ENCODE measurements around the gene LPCAT2.

Gene LPCAT2

GRCh38 chr16:55575496-55575895 lies 66.6 kb downstream of the LPCAT2 start:
- Histone ChIP-seq H3K4me1 (ENCODE audit: control insufficient read depth, insufficient read depth, low read length, poor library complexity, severe bottlenecking) (no peaks in the 10 kb centered on the region), H3K4me3 (ENCODE audit: insufficient read depth, low read depth, low read length, poor library complexity, severe bottlenecking) (no peak overlapping the region), H3K27ac (ENCODE audit: insufficient read depth, low read length, poor library complexity, severe bottlenecking) (no peak overlapping the region), H3K36me3 (ENCODE audit: control insufficient read depth, insufficient read depth, low read length) (no peaks in the 10 kb centered on the region), H3K9me3 (ENCODE audit: control insufficient read depth, low read length) (no peaks in the 10 kb centered on the region), H3K27me3 (replicated peaks; ENCODE audit: control insufficient read depth, insufficient read depth, low read length, poor library complexity, severe bottlenecking) (no peaks in the 10 kb centered on the region)
- DNase-seq: no peak

GRCh38 chr16:55576384-55576783 lies 67.5 kb downstream of the LPCAT2 start:
- no peak for DNase-seq
- Histone ChIP-seq H3K9me3 (ENCODE audit: control insufficient read depth, low read length) (no peaks in the 10 kb centered on the region), H3K4me1 (ENCODE audit: control insufficient read depth, insufficient read depth, low read length, poor library complexity, severe bottlenecking) (no peaks in the 10 kb centered on the region), H3K27ac (ENCODE audit: insufficient read depth, low read length, poor library complexity, severe bottlenecking) (no peak overlapping the region), H3K4me3 (ENCODE audit: insufficient read depth, low read depth, low read length, poor library complexity, severe bottlenecking) (no peak overlapping the region), H3K27me3 (replicated peaks; ENCODE audit: control insufficient read depth, insufficient read depth, low read length, poor library complexity, severe bottlenecking) (no peaks in the 10 kb centered on the region), H3K36me3 (ENCODE audit: control insufficient read depth, insufficient read depth, low read length) (no peaks in the 10 kb centered on the region)

GRCh38 chr16:55577887-55578286 lies 69.0 kb downstream of the LPCAT2 start:
- H3K36me3 ChIP-seq (ENCODE audit: control insufficient read depth, insufficient read depth, low read length): no peaks in the 10 kb centered on the region
- H3K27ac ChIP-seq (ENCODE audit: insufficient read depth, low read length, poor library complexity, severe bottlenecking): no peak overlapping the region

GRCh38 chr16:55585631-55586030 lies 76.8 kb downstream of the LPCAT2 start:
- H3K27ac ChIP-seq (ENCODE audit: insufficient read depth, low read length, poor library complexity, severe bottlenecking): no peak overlapping the region
- H3K9me3 ChIP-seq (ENCODE audit: control insufficient read depth, low read length): no peaks in the 10 kb centered on the region
- no peaks in the 10 kb centered on the region for H3K4me1 ChIP-seq (ENCODE audit: control insufficient read depth, insufficient read depth, low read length, poor library complexity, severe bottlenecking)
- no peak overlapping the region for H3K4me3 ChIP-seq (ENCODE audit: insufficient read depth, low read depth, low read length, poor library complexity, severe bottlenecking)
- peaks cover 5% of the 10 kb centered on the region for H3K27me3 ChIP-seq (replicated peaks; ENCODE audit: control insufficient read depth, insufficient read depth, low read length, poor library complexity, severe bottlenecking)
- no peaks in the 10 kb centered on the region for H3K36me3 ChIP-seq (ENCODE audit: control insufficient read depth, insufficient read depth, low read length)
- DNase-seq: no peak

More at GRCh38 chr16:55577887-55578286, 69.0 kb downstream of the LPCAT2 start:
- H3K4me1 ChIP-seq (ENCODE audit: control insufficient read depth, insufficient read depth, low read length, poor library complexity, severe bottlenecking): no peaks in the 10 kb centered on the region
- H3K9me3 ChIP-seq (ENCODE audit: control insufficient read depth, low read length): no peaks in the 10 kb centered on the region
- no peak for DNase-seq
- no peak overlapping the region for H3K4me3 ChIP-seq (ENCODE audit: insufficient read depth, low read depth, low read length, poor library complexity, severe bottlenecking)
- H3K27me3 ChIP-seq (replicated peaks; ENCODE audit: control insufficient read depth, insufficient read depth, low read length, poor library complexity, severe bottlenecking): no peaks in the 10 kb centered on the region

- Histone ChIP-seq H3K9me3 (ENCODE audit: control insufficient read depth, low read length) (no peaks in the 10 kb centered on the region), H3K27ac (ENCODE audit: insufficient read depth, low read length, poor library complexity, severe bottlenecking) (no peak overlapping the region), H3K4me1 (ENCODE audit: control insufficient read depth, insufficient read depth, low read length, poor library complexity, severe bottlenecking) (no peaks in the 10 kb centered on the region), H3K27me3 (replicated peaks; ENCODE audit: control insufficient read depth, insufficient read depth, low read length, poor library complexity, severe bottlenecking) (peaks cover 16% of the 10 kb centered on the region), H3K4me3 (ENCODE audit: insufficient read depth, low read depth, low read length, poor library complexity, severe bottlenecking) (no peak overlapping the region), H3K36me3 (ENCODE audit: control insufficient read depth, insufficient read depth, low read length) (no peaks in the 10 kb centered on the region)
- no peak for DNase-seq
Measured at GRCh38 chr16:55588799-55589198, 79.9 kb downstream of the LPCAT2 start.

GRCh38 chr16:55592306-55592705 lies 83.4 kb downstream of the LPCAT2 start:
- Histone ChIP-seq H3K36me3 (ENCODE audit: control insufficient read depth, insufficient read depth, low read length) (no peaks in the 10 kb centered on the region), H3K4me3 (ENCODE audit: insufficient read depth, low read depth, low read length, poor library complexity, severe bottlenecking) (no peak overlapping the region), H3K4me1 (ENCODE audit: control insufficient read depth, insufficient read depth, low read length, poor library complexity, severe bottlenecking) (no peaks in the 10 kb centered on the region), H3K27me3 (replicated peaks; ENCODE audit: control insufficient read depth, insufficient read depth, low read length, poor library complexity, severe bottlenecking) (peaks cover 16% of the 10 kb centered on the region), H3K9me3 (ENCODE audit: control insufficient read depth, low read length) (no peaks in the 10 kb centered on the region), H3K27ac (ENCODE audit: insufficient read depth, low read length, poor library complexity, severe bottlenecking) (no peak overlapping the region)
- DNase-seq: no peak

- H3K36me3 ChIP-seq (ENCODE audit: control insufficient read depth, insufficient read depth, low read length): no peaks in the 10 kb centered on the region
Measured at GRCh38 chr16:55597928-55598327, 89.1 kb downstream of the LPCAT2 start.

GRCh38 chr16:55605754-55606336 lies 97.0 kb downstream of the LPCAT2 start:
- Histone ChIP-seq H3K27me3 (replicated peaks; ENCODE audit: control insufficient read depth, insufficient read depth, low read length, poor library complexity, severe bottlenecking) (no peaks in the 10 kb centered on the region), H3K36me3 (ENCODE audit: control insufficient read depth, insufficient read depth, low read length) (no peaks in the 10 kb centered on the region), H3K4me3 (ENCODE audit: insufficient read depth, low read depth, low read length, poor library complexity, severe bottlenecking) (no peak overlapping the region), H3K27ac (ENCODE audit: insufficient read depth, low read length, poor library complexity, severe bottlenecking) (no peak overlapping the region), H3K4me1 (ENCODE audit: control insufficient read depth, insufficient read depth, low read length, poor library complexity, severe bottlenecking) (no peaks in the 10 kb centered on the region), H3K9me3 (ENCODE audit: control insufficient read depth, low read length) (no peaks in the 10 kb centered on the region)
- no peak for DNase-seq

More at GRCh38 chr16:55597928-55598327, 89.1 kb downstream of the LPCAT2 start:
- Histone ChIP-seq H3K4me1 (ENCODE audit: control insufficient read depth, insufficient read depth, low read length, poor library complexity, severe bottlenecking) (no peaks in the 10 kb centered on the region), H3K9me3 (ENCODE audit: control insufficient read depth, low read length) (no peaks in the 10 kb centered on the region), H3K4me3 (ENCODE audit: insufficient read depth, low read depth, low read length, poor library complexity, severe bottlenecking) (no peak overlapping the region), H3K27ac (ENCODE audit: insufficient read depth, low read length, poor library complexity, severe bottlenecking) (no peak overlapping the region), H3K27me3 (replicated peaks; ENCODE audit: control insufficient read depth, insufficient read depth, low read length, poor library complexity, severe bottlenecking) (peaks cover 6% of the 10 kb centered on the region)
- DNase-seq: no peak

GRCh38 chr16:55613613-55614335 lies 104.9 kb downstream of the LPCAT2 start:
- Histone ChIP-seq H3K27me3 (replicated peaks; ENCODE audit: control insufficient read depth, insufficient read depth, low read length, poor library complexity, severe bottlenecking) (no peaks in the 10 kb centered on the region), H3K36me3 (ENCODE audit: control insufficient read depth, insufficient read depth, low read length) (no peaks in the 10 kb centered on the region), H3K27ac (ENCODE audit: insufficient read depth, low read length, poor library complexity, severe bottlenecking) (no peak overlapping the region), H3K4me3 (ENCODE audit: insufficient read depth, low read depth, low read length, poor library complexity, severe bottlenecking) (no peak overlapping the region), H3K4me1 (ENCODE audit: control insufficient read depth, insufficient read depth, low read length, poor library complexity, severe bottlenecking) (no peaks in the 10 kb centered on the region), H3K9me3 (ENCODE audit: control insufficient read depth, low read length) (no peaks in the 10 kb centered on the region)
- no peak for DNase-seq

GRCh38 chr16:55615071-55615470 lies 106.2 kb downstream of the LPCAT2 start:
- Histone ChIP-seq H3K36me3 (ENCODE audit: control insufficient read depth, insufficient read depth, low read length) (no peaks in the 10 kb centered on the region), H3K27me3 (replicated peaks; ENCODE audit: control insufficient read depth, insufficient read depth, low read length, poor library complexity, severe bottlenecking) (no peaks in the 10 kb centered on the region), H3K4me1 (ENCODE audit: control insufficient read depth, insufficient read depth, low read length, poor library complexity, severe bottlenecking) (no peaks in the 10 kb centered on the region), H3K4me3 (ENCODE audit: insufficient read depth, low read depth, low read length, poor library complexity, severe bottlenecking) (no peak overlapping the region), H3K27ac (ENCODE audit: insufficient read depth, low read length, poor library complexity, severe bottlenecking) (no peak overlapping the region), H3K9me3 (ENCODE audit: control insufficient read depth, low read length) (no peaks in the 10 kb centered on the region)
- no peak for DNase-seq

Measured in effector memory CD4-positive, alpha-beta T cell (primary cell).